ENCODE measurements around the gene FOXJ1.

The FOXJ1 gene

GRCh38 chr17:76120658-76121008, 20.4 kb downstream of the FOXJ1 start:
- DNase-seq (ENCODE audit: low read depth, low spot score), result no peak
- TF ChIP-seq CTCF (IDR thresholded peaks at IDR 0.05; ENCODE audit: insufficient read depth, low read length, missing control alignments), result no peak
- no peak overlapping the region for H3K4me3 ChIP-seq (ENCODE audit: low read depth, low read length)
- POLR2A ChIA-PET, result no interaction called here
- CTCF ChIA-PET, result interaction anchor here (0.5 to 13.3 kb wide), 24 partner anchors 9 to 288 kb away, joined by 3 to 292 read pairs (median 7); partner anchors contain the start of gene EXOC7

GRCh38 chr17:76119409-76120371, 21.4 kb downstream of the FOXJ1 start:
- POLR2A ChIA-PET, result no interaction called here
- no peak for DNase-seq (ENCODE audit: low read depth, low spot score)
- no peak for TF ChIP-seq CTCF (IDR thresholded peaks at IDR 0.05; ENCODE audit: insufficient read depth, low read length, missing control alignments)
- CTCF ChIA-PET, result interaction anchor here (0.6 to 13.3 kb wide), 17 partner anchors 9 to 289 kb away, joined by 3 to 292 read pairs (median 8); partner anchors contain the start of genes EXOC7 and FOXJ1
- no peak overlapping the region for H3K4me3 ChIP-seq (ENCODE audit: low read depth, low read length)

DNA sequence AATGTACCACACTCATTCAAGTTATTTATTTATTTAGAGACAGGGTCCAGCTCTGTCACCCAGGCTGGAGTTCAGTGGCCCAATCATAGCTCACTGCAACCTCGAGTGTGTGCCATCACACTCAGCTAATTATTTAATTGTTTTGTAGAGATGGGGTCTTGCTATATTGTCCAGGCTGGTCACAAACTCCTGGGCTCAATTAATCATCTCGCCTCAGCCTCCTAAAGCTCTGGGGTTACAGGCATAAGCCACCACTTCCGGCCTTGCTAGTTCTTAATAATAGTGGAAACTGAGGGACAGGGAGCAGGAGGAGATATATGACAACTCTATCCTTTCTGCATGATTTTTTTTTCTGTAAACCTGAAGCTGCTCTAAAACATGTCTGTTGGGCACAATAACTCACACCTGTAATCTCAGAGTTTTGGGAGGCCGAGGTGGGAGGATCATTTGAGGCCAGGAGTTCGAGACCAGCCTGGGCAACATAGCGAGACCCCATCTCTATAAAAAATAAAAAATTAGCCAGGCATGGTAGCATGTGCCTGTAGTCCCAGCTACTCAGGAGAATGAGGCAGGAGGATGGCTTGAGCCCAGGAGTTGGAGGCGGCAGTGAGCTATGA, 25.8 kb downstream of the FOXJ1 start:
- TF ChIP-seq CTCF (IDR thresholded peaks at IDR 0.05; ENCODE audit: insufficient read depth, low read length, missing control alignments), result no peak
- H3K4me3 ChIP-seq (ENCODE audit: low read depth, low read length), result no peak overlapping the region
- POLR2A ChIA-PET, result no interaction called here
- no peak for DNase-seq (ENCODE audit: low read depth, low spot score)
- CTCF ChIA-PET, result interaction anchor here (13.3 kb wide), 1 partner anchor 167 kb away, joined by 292 read pairs; no protein-coding TSS in a partner anchor

GRCh38 chr17:76111956-76112355, 29.1 kb downstream of the FOXJ1 start:
- no peak overlapping the region for H3K4me3 ChIP-seq (ENCODE audit: low read depth, low read length)
- ChIA-PET CTCF (interaction anchor here (0.6 to 2.7 kb wide), 9 partner anchors 8 to 207 kb away, joined by 3 to 12 read pairs (median 3); partner anchors contain the start of gene EXOC7), POLR2A (no interaction called here)
- TF ChIP-seq CTCF (IDR thresholded peaks at IDR 0.05; ENCODE audit: insufficient read depth, low read length, missing control alignments), result no peak
- DNase-seq (ENCODE audit: low read depth, low spot score), result no peak

GRCh38 chr17:76107509-76107908, 33.5 kb downstream of the FOXJ1 start:
- ChIA-PET POLR2A (no interaction called here), CTCF (interaction anchor here (1.2 to 3.6 kb wide), 5 partner anchors 12 to 172 kb away, joined by 4 to 20 read pairs (median 12); no protein-coding TSS in a partner anchor)
- no peak overlapping the region for H3K4me3 ChIP-seq (ENCODE audit: low read depth, low read length)
- no peak for TF ChIP-seq CTCF (IDR thresholded peaks at IDR 0.05; ENCODE audit: insufficient read depth, low read length, missing control alignments)
- DNase-seq (ENCODE audit: low read depth, low spot score), result no peak

- TF ChIP-seq CTCF (IDR thresholded peaks at IDR 0.05; ENCODE audit: insufficient read depth, low read length, missing control alignments), result no peak
- ChIA-PET CTCF (interaction anchor here (1.0 to 3.6 kb wide), 10 partner anchors 10 to 173 kb away, joined by 3 to 20 read pairs (median 5); no protein-coding TSS in a partner anchor), POLR2A (no interaction called here)
- no peak for DNase-seq (ENCODE audit: low read depth, low spot score)
- no peak overlapping the region for H3K4me3 ChIP-seq (ENCODE audit: low read depth, low read length)
Measured at GRCh38 chr17:76106703-76107102, 34.3 kb downstream of the FOXJ1 start.
